ENCODE measurements around the gene ADAMTS6.

DNA sequence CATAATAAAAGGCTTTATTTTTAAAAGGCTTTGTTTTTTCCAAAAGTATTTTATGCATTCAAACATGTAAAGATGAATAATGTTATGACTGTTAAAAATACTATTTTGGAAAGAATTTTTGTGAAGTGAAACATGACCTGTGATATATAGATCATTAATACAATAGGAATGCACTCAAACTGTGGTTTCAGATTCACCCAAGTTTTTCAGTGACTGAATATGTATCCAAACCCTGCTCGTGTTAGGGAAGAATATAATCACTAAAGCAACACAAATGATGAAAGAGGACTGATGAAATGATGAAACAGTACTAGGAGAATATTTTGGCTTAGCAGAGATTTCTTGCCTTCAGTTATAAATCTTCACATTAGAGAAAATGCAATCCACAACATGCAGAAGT lies 278.0 kb downstream of the ADAMTS6 start:
- no peak for TF ChIP-seq POLR2A (IDR thresholded peaks at IDR 0.05; ENCODE audit: low read length)
- TF ChIP-seq GATA1 (IDR thresholded peaks at IDR 0.05; ENCODE audit: low read depth, low read length), result no peak
